ENCODE data around the gene GPI.

- TF ChIP-seq ISL1 (CRISPR knock-in tag; IDR thresholded peaks at IDR 0.05), result no peak
- TF ChIP-seq ZFP30 (CRISPR knock-in tag; IDR thresholded peaks at IDR 0.05), result no peak
- TF ChIP-seq TOX (CRISPR knock-in tag; IDR thresholded peaks at IDR 0.05; ENCODE audit: borderline replicate concordance), result no peak
- TF ChIP-seq, protein P1, sequence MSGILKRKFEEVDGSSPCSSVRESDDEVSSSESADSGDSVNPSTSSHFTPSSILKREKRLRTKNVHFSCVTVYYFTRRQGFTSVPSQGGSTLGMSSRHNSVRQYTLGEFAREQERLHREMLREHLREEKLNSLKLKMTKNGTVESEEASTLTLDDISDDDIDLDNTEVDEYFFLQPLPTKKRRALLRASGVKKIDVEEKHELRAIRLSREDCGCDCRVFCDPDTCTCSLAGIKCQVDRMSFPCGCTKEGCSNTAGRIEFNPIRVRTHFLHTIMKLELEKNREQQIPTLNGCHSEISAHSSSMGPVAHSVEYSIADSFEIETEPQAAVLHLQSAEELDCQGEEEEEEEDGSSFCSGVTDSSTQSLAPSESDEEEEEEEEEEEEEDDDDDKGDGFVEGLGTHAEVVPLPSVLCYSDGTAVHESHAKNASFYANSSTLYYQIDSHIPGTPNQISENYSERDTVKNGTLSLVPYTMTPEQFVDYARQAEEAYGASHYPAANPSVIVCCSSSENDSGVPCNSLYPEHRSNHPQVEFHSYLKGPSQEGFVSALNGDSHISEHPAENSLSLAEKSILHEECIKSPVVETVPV (CRISPR knock-in tag; IDR thresholded peaks at IDR 0.05), result no peak
- TF ChIP-seq ZNF565 (CRISPR knock-in tag; conservative IDR thresholded peaks at IDR 0.05; ENCODE audit: low read depth), result no peak
- no peak for TF ChIP-seq GLIS3 (CRISPR knock-in tag; IDR thresholded peaks at IDR 0.05)
- TF ChIP-seq ESRRG (CRISPR knock-in tag; IDR thresholded peaks at IDR 0.05), result no peak
- no peak for TF ChIP-seq BACH2 (CRISPR knock-in tag; IDR thresholded peaks at IDR 0.05; ENCODE audit: borderline replicate concordance)
- TF ChIP-seq, protein P2, sequence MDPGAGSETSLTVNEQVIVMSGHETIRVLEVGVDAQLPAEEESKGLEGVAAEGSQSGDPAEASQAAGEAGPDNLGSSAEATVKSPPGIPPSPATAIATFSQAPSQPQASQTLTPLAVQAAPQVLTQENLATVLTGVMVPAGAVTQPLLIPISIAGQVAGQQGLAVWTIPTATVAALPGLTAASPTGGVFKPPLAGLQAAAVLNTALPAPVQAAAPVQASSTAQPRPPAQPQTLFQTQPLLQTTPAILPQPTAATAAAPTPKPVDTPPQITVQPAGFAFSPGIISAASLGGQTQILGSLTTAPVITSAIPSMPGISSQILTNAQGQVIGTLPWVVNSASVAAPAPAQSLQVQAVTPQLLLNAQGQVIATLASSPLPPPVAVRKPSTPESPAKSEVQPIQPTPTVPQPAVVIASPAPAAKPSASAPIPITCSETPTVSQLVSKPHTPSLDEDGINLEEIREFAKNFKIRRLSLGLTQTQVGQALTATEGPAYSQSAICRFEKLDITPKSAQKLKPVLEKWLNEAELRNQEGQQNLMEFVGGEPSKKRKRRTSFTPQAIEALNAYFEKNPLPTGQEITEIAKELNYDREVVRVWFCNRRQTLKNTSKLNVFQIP (CRISPR knock-in tag; IDR thresholded peaks at IDR 0.05; ENCODE audit: borderline replicate concordance, low read depth), result no peak
These were observed 45.2 kb upstream of the GPI start for GRCh38 chr19:34319785-34320184.

Data from SK-N-SH treated with all-trans-retinoic acid at 6 μM for 48 hours (cell line).